Keratinocyte (primary cell): Measurements from ENCODE around the gene SLC16A9. TPM values are rescaled to one million over a fixed set of nuclear protein-coding genes. Genes with fewer than 3 reads are reported as not detected.

ENCODE experiments used
- DNase-seq: peaks from one replicate; pipeline ENCODE4 v3.0.0-alpha.2; 2011; ENCODE audit warnings: low read depth, missing footprints, low spot score
- FAIRE-seq: peaks from 2 replicates; lab custom pipeline; 2011; peaks lifted over from hg19 to GRCh38; lab: Jason Lieb, UNC
- H2AFZ ChIP-seq: 2 replicates; pipeline ENCODE4 v1.6.0; 2012; ENCODE audit warnings: low read length, control low read depth, inconsistent platforms; ENCODE audit not compliant: control insufficient read depth
- H3K27ac ChIP-seq: 2 replicates; pipeline ENCODE4 v1.5.1; 2011; ENCODE audit warnings: low read length; ENCODE audit not compliant: control insufficient read depth, insufficient read depth
- H3K27me3 ChIP-seq: 3 replicates; pipeline ENCODE4 v1.6.0; 2011; ENCODE audit warnings: low read length; ENCODE audit not compliant: control insufficient read depth, insufficient read depth; ENCODE audit errors: extremely low read depth
- H3K36me3 ChIP-seq, 2 experiments: 2 replicates in 1 of 2; 3 replicates in 1 of 2; pipeline ENCODE4 v1.5.1; 2011; ENCODE audit warnings: low read length in 2 of 2, mild to moderate bottlenecking in 1 of 2; ENCODE audit not compliant: control insufficient read depth in 2 of 2, insufficient read depth in 2 of 2; ENCODE audit errors: extremely low read depth in 1 of 2
- H3K4me1 ChIP-seq: 3 replicates; pipeline ENCODE4 v1.5.1; 2011; ENCODE audit warnings: low read length; ENCODE audit not compliant: control insufficient read depth, insufficient read depth; ENCODE audit errors: extremely low read depth
- H3K4me2 ChIP-seq: 3 replicates; pipeline ENCODE4 v1.6.0; 2011; ENCODE audit warnings: low read depth, low read length; ENCODE audit not compliant: control insufficient read depth, insufficient read depth; ENCODE audit errors: extremely low read depth
- H3K4me3 ChIP-seq, 3 experiments: fragments of 200-600 bp in 1 of 3; sonication (generic) in 1 of 3; 2 replicates in 2 of 3; 3 replicates in 1 of 3; pipeline ENCODE4 v1.5.1; 2011 to 2016; ENCODE audit warnings: low read length in 3 of 3, mild to moderate bottlenecking in 3 of 3, control low read depth in 2 of 3, inconsistent platforms in 1 of 3, low read depth in 1 of 3, mixed read lengths in 1 of 3, mixed run types in 1 of 3, moderate library complexity in 1 of 3; ENCODE audit not compliant: control insufficient read depth in 2 of 3, insufficient read depth in 2 of 3; ENCODE audit errors: extremely low read depth in 1 of 3
- H3K79me2 ChIP-seq: 2 replicates; pipeline ENCODE4 v1.6.0; 2012; ENCODE audit warnings: low read length; ENCODE audit not compliant: control insufficient read depth, insufficient read depth
- H3K9ac ChIP-seq: 3 replicates; pipeline ENCODE4 v1.6.0; 2011; ENCODE audit warnings: low read length; ENCODE audit not compliant: control insufficient read depth, insufficient read depth; ENCODE audit errors: extremely low read depth
- H3K9me1 ChIP-seq: 3 replicates; pipeline ENCODE4 v1.6.0; 2011; ENCODE audit warnings: low read length; ENCODE audit not compliant: control insufficient read depth, insufficient read depth; ENCODE audit errors: extremely low read depth
- H3K9me3 ChIP-seq: 2 replicates; pipeline ENCODE4 v1.5.1; 2012; ENCODE audit warnings: low read depth, low read length; ENCODE audit not compliant: control insufficient read depth
- H4K20me1 ChIP-seq: 3 replicates; pipeline ENCODE4 v1.6.0; 2011; ENCODE audit warnings: low read length; ENCODE audit not compliant: control insufficient read depth, insufficient read depth; ENCODE audit errors: extremely low read depth
- EZH2 ChIP-seq: IDR thresholded peaks from one replicate; pipeline ENCODE4 v1.6.1; 2012; ENCODE audit warnings: inconsistent platforms, mild to moderate bottlenecking, low read length, moderate library complexity
- dilution Hi-C: fragments of 300-500 bp; cut with MboI; formaldehyde crosslinking; loops from one replicate; pipeline ENCODE4 v1.7.0; 2020; ENCODE audit warnings: low sequenced_read_pairs; ENCODE audit not compliant: extremely low pct_ligation_motif_present
- polyA plus RNA-seq, 5 experiments: library from polyadenylated mRNA; depleted of rRNA in 3 of 5; stranded (reverse) in 3 of 5; stranded (forward) in 1 of 5; unstranded in 1 of 5; fragments of >200 nt; gene quantifications; 1 replicate in 1 of 5; 2 replicates in 3 of 5; 3 replicates in 1 of 5; pipeline versions ENCODE4 v1.2.1 to v1.2.3, GENCODE V29; 2011 to 2012; ENCODE audit warnings: missing spikeins in 2 of 5, low read depth in 1 of 5, low replicate concordance in 1 of 5
- TF ChIP-seq, protein P1 (sequence below), 3 experiments: IDR thresholded peaks in 1 of 3; conservative IDR thresholded peaks in 1 of 3; optimal IDR thresholded peaks in 1 of 3; 2 replicates in 2 of 3; 3 replicates in 1 of 3; pipeline versions ENCODE3 to v1.5.1; 2011; ENCODE audit warnings: low read length in 3 of 3, mild to moderate bottlenecking in 3 of 3, moderate library complexity in 2 of 3, control low read depth in 1 of 3, inconsistent platforms in 1 of 3; ENCODE audit not compliant: insufficient read depth in 2 of 3; ENCODE audit errors: extremely low read depth in 1 of 3

Gene SLC16A9
- polyA plus RNA-seq, 1 donor (not counting 4 experiments of a cell fraction or from before 2014, with no cell fraction given): 4.5 TPM

- H3K27me3 ChIP-seq: peaks cover 6% of the 10 kb centered on the region
- H3K4me1 ChIP-seq: no peaks in the 10 kb centered on the region
- no peaks in the 10 kb centered on the region for H4K20me1 ChIP-seq
- no peaks in the 10 kb centered on the region for H3K9me1 ChIP-seq
- no peaks in the 10 kb centered on the region for H3K36me3 ChIP-seq
- H3K9me3 ChIP-seq: no peaks in the 10 kb centered on the region
- TF ChIP-seq, protein P1, sequence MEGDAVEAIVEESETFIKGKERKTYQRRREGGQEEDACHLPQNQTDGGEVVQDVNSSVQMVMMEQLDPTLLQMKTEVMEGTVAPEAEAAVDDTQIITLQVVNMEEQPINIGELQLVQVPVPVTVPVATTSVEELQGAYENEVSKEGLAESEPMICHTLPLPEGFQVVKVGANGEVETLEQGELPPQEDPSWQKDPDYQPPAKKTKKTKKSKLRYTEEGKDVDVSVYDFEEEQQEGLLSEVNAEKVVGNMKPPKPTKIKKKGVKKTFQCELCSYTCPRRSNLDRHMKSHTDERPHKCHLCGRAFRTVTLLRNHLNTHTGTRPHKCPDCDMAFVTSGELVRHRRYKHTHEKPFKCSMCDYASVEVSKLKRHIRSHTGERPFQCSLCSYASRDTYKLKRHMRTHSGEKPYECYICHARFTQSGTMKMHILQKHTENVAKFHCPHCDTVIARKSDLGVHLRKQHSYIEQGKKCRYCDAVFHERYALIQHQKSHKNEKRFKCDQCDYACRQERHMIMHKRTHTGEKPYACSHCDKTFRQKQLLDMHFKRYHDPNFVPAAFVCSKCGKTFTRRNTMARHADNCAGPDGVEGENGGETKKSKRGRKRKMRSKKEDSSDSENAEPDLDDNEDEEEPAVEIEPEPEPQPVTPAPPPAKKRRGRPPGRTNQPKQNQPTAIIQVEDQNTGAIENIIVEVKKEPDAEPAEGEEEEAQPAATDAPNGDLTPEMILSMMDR (optimal IDR thresholded peaks at IDR 0.05 in 1 of 3, IDR thresholded peaks at IDR 0.05 in 1 of 3, conservative IDR thresholded peaks at IDR 0.05 in 1 of 3; ENCODE audit: extremely low read depth in 1 of 3, insufficient read depth in 2 of 3, low read length in 3 of 3): peak in 1 of 3 experiments; percentile 18
- TF ChIP-seq EZH2: no peak
- no peak overlapping the region for H3K9ac ChIP-seq
- H3K27ac ChIP-seq: no peak overlapping the region
- no peak overlapping the region for H3K4me2 ChIP-seq
- no peak overlapping the region for H3K4me3 ChIP-seq
- dilution Hi-C loops: no loop called here
- FAIRE-seq (no peak), DNase-seq (no peak)
- no peak overlapping the region for H2AFZ ChIP-seq
- H3K79me2 ChIP-seq: no peaks in the 10 kb centered on the region
Measured at GRCh38 chr10:59719374-59719773, 9.7 kb upstream of the SLC16A9 start.

DNA sequence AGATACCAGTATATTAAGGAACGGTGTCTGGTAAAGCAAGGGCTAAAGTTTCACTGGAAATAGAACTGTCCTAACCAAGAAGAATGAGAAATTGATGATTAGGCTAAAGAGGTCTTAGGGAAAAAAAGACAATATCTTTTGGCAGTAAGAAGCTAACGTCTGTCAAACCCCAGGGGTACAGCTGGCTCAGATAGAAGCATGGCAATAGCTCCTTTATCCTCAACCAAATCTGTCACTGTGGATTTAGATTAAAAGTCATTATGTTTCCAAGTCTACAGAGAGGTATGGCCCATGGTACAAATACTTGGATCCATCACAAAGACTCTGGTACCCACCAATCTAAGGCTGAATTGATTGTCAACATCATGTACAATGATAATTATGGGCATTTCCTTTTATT lies 8.6 kb upstream of the SLC16A9 start:
- FAIRE-seq: no peak
- Histone ChIP-seq H3K9ac (no peak overlapping the region), H3K4me1 (no peaks in the 10 kb centered on the region), H3K36me3 (no peaks in the 10 kb centered on the region), H3K27me3 (peaks cover 6% of the 10 kb centered on the region), H3K9me1 (no peaks in the 10 kb centered on the region), H2AFZ (no peak overlapping the region), H3K4me2 (no peak overlapping the region), H3K27ac (no peak overlapping the region), H3K4me3 (no peak overlapping the region), H4K20me1 (no peaks in the 10 kb centered on the region), H3K9me3 (no peaks in the 10 kb centered on the region), H3K79me2 (no peaks in the 10 kb centered on the region)
- no peak for DNase-seq
- no peak for TF ChIP-seq EZH2
- TF ChIP-seq, protein P1 (optimal IDR thresholded peaks at IDR 0.05 in 1 of 3, IDR thresholded peaks at IDR 0.05 in 1 of 3, conservative IDR thresholded peaks at IDR 0.05 in 1 of 3; ENCODE audit: extremely low read depth in 1 of 3, insufficient read depth in 2 of 3, low read length in 3 of 3): no peak
- dilution Hi-C loops: no loop called here
